ENCODE measurements around the gene CHRDL1.
"Not testable (repeated sequence)": the region's sequence is repeated elsewhere in the genome, so short reads cannot be mapped to it uniquely, and the experiment has no call there.

Gene CHRDL1, protein sequence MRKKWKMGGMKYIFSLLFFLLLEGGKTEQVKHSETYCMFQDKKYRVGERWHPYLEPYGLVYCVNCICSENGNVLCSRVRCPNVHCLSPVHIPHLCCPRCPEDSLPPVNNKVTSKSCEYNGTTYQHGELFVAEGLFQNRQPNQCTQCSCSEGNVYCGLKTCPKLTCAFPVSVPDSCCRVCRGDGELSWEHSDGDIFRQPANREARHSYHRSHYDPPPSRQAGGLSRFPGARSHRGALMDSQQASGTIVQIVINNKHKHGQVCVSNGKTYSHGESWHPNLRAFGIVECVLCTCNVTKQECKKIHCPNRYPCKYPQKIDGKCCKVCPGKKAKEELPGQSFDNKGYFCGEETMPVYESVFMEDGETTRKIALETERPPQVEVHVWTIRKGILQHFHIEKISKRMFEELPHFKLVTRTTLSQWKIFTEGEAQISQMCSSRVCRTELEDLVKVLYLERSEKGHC

DNA sequence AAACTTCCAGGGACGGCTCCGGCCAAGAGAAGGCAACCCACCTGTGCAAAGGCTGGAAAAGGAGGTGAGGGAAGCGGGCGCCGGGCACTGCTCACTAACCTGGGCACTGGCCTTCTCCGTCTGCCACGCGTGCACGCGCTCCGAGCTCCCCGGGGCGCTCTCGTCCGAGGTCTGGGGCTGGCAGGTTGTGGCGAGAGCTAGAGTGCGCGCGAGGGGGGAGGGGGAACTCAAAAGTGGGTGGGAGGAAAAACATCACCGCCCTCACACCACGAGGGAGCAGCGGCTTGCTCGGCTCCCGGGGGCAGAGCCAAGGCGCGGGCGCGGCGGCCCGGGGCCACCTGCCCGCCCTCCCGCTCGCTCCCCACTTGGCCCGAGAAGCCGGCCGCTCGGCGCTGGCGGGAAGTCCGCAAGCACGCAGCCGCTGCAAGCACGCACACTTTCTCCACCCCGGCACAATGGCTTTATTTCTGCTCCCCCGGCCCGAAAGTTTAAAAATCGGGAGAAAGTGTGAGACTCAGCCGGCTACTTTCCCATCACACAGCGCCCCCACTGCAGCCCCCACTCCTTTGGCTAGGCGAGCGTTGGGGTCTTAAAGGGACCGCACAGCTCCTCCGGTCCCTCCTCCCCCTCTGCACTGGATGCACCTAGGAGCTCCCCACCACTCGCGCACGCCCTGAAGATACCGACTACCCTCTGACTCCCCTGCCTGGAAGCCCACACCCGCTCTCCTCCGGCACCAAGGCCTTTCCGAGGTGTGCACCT lies at the start of gene CHRDL1:
TSS of gene CHRDL1 (minus strand) at position 173 of the 762 bp plus-strand sequence. CDS start 3,636 bp downstream, outside the sequence.
- peak; percentile 47 for DNase-seq

DNA sequence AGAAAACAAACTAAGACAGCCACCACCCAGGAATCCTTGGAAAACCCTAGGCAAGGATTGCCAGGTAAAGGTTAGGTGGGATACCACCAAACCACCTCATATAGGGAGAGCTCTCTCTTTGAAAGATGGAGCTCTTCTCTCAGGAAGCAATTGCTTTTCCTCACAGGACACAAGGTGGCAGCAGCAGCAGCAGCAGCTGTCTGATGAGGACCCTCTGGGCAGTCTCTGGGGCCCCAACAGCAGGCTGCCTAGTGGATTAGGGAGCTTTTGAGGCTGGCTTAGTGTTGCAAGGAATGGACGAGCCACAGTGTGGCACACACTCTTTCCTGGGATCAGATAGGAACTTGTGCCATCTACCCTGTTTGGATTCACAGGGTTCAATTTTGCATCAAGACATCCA lies 41.4 kb upstream of the CHRDL1 start:
- DNase-seq = no peak

DNA sequence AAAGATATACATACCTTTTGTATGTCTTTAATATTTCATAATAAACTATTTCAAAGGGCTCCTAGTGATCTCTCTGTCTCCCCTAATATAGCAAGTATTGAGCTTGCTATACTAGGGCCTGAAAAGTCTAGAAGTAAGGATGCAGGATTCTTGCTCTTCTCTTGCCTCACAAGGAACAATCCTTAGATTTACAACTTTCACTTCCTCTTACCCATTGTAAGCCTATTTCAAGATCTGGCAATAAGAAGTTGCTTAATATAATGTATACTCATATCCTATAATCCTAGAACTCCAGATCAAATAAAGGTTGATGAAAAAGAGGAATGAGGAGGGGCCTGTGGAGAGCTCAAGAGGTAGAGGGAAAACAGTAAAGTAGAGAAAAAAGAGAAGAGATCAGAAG lies 40.8 kb upstream of the CHRDL1 start:
- no peak for DNase-seq

DNA sequence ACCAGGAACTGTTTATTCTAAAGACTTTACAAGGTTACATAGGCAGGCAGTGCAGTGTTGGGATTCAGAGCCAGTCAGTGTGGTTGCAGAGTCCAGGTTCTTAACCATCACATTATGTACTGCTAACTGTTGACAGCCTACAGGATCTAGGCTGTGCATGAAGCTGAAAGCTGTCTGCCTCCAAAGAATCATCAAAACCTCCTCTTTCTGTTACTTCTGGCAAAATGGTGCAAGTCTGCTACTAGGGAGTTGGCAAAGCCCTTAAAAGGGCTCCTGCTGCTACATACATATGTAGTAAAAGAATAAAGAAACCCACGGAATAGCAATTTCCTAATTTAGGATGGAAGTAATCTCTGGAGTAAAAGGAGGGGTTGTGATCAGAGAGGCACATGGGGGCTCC lies 40.4 kb upstream of the CHRDL1 start:
- no peak for DNase-seq

DNA sequence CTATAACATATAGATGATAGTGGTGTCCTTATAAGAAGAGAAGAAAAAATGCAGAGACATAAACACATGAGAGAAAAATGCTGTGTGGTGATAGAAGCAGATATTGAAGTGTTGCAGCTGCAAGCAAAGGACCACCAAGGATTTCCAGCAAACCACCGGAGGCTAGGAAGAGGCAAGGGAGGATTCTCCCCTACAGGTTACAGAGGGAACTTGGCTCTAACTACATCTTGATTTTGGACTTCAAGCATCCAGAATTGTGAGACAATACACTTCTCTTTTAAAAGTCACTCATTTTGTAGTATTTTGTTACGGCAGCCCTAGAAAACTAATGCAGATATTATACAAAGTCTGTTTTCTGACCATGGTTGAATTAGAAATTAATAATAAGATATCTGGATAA lies 30.4 kb upstream of the CHRDL1 start:
- no peak for DNase-seq

DNA sequence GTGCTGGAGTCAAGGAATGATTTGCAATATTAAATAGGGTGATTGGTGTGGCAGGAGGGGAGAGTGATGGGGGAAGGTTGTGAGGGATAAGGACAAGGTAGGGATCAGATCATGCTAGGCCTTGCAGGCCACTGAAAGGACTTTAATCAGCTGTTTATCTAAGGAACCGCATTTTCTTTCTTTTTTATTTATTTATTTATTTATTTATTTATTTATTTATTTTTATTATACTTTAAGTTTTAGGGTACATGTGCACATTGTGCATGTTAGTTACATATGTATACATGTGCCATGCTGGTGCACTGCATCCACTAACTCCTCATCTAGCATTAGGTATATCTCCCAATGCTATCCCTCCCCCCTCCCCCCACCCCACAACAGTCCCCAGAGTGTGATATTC lies 20.9 kb upstream of the CHRDL1 start:
- not testable (repeated sequence) for DNase-seq

DNA sequence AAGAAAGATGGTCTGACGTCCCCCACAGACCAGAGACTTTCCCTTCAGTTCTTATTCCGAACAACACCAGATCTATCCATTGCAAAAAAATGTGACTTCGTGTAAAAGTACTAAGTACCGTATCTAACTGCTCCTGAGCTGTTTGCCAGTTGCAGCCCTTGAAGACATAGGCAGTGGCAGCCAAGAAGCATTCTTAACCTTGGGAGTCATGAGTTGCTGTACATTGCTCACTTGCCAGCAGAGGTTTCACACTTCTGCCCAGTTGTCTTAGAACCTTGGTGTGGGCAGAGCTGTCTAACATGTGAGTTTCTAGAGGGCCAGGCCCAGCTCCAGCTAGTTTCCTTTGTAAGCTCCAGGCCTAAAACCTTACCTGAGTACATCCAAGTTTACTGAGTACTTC lies 10.5 kb upstream of the CHRDL1 start:
- no peak for DNase-seq

DNA sequence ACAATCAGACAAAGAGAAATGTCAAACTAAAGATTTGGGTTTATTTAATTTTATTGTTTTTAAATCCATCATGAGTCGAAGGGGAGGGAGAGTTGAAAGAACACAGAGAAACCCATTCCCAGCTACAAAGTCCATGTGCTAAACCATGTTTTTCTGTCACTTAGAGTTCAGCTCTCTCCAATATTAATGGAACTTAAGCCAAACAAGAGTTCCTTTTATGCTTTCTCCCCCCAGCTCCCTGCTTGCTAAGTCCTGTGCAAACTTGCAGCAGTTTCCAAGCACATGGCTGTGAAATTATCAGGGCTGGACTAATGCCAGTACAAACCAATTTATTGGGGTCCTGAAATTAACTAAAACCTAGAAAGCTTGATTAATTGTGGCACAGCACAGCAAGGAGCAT lies 9.7 kb upstream of the CHRDL1 start:
- DNase-seq = no peak

DNA sequence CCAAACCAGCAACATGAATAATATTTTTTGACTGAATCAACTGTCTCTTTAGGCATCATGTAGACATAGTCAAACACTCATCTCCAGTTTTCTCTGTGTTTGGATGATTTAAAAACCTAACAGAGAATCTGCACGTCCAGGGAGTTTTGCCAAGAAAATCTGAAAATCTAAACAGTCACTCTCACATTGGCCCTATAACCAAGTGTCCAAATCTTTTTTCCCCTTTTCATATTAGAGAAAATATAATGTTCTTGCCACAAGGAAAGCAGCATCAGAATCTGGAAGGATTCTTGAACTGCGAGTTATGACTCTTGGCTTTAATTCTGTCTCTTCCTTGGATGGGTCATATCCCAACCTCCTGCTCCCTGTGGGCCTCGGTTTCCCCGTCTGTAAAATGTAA lies 8.8 kb upstream of the CHRDL1 start:
- no peak for DNase-seq

DNA sequence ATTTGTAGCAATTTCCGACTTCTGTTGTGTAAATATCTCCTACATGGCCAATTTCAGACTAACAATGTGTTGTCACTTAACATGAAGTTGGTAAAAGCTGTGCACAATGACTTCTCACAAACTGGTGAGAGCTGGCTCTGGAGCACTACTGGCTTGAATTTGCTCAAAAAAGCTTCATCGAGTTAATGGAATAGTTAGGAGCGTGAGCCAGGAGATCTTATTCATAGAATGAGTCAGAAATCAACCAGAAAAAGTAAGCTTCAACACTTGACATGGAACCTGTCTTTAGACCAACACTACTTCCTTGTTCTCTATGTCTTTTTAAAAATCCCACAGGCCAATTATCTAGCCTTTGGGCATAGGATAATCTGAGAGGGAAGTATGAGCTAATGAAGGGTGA lies 7.9 kb upstream of the CHRDL1 start:
- no peak for DNase-seq

DNA sequence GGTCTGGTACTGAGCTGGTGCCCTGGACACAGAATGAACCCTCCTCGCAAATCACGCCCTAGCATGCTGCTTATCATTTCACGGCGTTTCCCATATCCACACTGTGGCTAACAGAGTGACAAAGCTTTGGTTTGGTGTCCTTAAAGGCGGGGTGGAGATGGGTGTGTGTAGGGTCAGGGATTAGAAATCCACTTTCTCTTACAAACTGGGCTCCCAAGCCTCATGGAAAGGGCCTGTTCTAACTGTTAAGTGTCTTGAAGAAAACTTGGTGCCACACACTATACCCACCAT lies 735 bp upstream of the CHRDL1 start:
- no peak for DNase-seq

DNA sequence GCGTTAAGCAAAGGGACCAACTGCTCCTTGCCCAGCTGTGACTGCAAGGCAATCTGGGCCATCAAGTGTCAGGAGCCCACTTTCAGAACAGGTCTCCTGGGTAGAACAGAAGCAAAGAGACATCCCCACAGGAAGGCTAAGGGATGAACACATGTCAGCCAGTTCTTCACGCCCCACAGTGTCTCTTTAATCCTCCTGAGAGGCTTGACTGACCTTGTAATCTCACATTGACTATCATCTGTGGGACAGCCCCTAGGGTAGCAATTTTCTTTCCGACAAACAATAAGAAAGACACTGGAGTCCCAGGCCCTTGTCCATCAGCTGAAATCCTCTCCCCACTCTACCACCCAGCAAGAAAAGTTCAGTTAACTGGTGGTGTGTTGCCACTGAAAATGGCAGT lies 1.0 kb downstream of the CHRDL1 start:
- DNase-seq = no peak

DNA sequence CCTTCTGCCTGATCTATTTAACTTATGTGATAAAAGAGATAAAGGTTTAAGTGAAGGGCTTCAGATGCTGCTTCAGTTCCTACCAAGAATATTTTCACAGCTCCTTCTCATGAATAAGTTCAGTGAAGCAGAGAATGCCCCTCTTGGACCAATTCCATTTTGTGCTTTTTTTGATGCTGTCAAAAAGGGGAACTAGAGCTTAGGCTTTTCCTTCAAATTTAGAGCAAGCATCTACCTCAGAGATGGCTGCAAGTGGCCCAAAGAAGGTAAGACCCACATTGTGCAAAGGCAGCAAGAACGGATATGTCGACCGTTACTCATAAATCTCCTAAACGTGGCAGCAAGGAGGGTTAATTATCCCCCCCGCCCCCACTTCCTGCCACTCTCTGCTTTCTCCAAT lies 4.5 kb downstream of the CHRDL1 start:
- no peak for DNase-seq

DNA sequence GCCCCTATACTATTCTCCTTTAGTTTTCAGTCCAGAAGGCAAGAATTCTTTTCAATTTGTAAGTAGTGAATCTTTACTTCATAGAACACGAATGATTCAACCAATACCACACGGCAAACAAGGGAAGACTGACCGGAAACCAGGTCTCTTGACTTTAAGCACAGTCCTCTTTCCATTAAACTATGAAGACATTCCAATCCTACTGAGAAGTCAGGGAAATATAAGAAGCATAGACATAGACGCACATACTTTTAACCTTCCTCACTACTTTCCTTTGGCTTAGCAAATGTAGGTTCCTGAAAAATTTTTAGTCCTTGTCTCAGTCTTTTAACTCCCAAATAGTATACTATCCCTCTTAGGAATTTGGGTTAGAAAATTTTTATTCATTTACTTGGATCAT lies 9.1 kb downstream of the CHRDL1 start:
- DNase-seq = no peak

DNA sequence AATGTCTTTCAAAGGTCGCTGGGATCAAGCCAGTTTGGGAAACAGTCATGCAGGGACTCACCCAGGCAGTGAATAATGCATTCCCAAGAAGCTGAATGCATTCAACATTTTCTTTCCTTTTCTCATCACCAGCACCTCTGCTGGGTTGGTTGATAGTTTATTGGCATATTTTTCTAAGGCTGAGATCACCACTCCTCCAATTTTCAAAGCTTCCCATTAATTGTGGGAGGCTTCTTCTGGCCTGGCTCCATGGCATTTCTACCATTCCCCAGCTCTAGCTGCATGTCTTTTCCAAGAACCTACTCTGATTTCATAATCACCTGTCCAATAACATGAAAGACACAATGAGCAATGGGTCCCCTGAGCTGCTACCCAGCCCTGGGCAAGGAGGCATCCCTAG lies 35.8 kb downstream of the CHRDL1 start:
- DNase-seq = no peak

DNA sequence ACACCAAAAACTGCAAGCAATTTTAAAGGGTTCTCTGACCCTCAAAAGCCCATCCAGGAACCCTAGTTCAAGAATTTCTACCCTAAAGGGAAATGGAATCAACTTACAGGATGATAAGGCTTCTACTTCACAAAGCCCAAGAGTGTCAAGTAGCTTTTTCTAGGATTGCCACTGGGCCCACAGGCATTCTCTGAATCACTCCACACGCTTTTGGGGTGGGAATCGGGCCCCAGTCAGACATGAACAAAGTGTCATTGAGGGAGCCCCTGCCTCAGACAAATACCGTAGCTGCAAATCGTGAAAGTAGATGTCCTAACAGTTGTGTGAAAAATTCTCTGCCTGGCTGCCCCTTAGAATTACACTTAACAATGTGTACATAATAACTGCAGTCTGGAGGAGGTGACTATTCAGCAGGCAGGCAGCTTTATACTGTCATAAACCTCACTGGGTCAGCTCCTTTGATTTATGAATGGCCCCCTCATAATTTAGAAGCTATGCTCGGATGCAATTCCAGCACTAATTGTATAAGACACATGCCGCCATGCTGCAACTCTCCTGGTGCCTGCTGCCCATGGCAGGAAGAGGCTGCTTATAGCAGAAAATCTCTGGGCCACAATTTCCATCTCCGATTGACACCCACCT lies 36.7 kb downstream of the CHRDL1 start:
- no peak for DNase-seq

DNA sequence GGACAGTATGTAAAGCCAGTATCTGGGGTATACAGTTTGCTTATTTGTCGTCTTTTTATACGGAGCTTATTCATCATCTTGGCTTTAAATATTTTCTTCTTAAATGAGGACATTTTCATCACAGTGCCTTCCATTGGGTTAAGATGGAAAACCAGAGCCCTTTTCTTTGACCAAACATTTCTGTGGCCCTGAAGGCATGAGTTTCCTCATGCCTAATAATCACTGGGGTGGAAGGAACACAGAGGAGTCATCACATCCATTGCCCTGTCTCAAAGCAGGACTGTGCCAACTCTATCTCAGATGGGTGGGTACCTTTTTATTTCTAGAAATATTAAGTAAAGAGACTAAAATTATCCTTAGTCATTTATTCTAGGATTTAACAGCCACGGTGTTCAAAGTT lies 40.0 kb downstream of the CHRDL1 start:
- DNase-seq = no peak

DNA sequence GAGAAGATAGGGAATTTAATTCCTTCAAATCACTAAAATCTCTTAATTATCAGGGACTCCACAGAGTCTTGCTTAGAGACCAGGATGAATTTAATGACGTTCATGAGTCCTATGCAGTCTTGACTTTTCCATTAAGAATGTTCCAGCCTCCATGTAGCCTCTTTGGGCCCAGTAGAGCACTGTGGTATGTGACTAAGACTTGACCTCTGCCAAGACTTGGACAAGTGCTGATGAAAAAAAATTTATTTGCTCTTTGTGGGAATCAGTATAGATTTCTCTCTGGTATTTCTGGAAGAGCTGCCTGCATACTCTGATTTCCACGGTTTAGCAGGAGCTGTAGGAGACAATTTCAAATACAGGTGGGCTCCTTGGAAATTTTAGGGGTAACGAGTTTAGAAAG lies 40.6 kb downstream of the CHRDL1 start:
- DNase-seq = no peak

DNA sequence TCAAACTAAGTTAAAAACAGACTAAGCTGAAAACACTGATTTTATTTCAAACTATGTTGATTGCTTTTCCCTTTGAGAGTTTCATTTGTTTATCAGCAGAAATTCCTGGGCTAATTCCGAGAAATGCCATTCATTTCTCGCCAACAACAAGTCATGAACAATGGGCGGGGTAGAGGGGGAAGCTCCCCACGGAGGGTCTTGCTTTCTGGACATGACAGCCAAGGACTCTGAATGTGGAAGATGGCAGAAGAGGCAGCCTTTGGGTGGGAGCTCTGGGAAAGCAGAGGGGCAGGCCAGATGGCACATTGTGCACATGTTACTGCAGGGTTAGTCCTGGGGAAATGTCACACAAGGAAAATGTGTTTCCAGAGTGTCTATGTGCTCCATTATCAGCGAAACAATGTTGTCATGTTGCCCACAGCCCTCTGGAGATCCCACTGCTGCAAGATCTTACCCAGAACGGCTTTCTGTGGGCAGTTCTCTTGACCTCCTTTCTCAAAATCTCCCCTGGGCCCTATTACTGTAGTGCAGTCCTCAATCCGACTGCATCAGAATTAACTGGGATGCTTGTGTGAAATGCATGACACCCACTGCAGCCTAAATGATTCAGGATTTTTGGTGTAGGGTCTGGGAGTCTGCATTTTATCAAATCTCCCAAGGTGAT lies 45.0 kb downstream of the CHRDL1 start:
- DNase-seq = no peak

DNA sequence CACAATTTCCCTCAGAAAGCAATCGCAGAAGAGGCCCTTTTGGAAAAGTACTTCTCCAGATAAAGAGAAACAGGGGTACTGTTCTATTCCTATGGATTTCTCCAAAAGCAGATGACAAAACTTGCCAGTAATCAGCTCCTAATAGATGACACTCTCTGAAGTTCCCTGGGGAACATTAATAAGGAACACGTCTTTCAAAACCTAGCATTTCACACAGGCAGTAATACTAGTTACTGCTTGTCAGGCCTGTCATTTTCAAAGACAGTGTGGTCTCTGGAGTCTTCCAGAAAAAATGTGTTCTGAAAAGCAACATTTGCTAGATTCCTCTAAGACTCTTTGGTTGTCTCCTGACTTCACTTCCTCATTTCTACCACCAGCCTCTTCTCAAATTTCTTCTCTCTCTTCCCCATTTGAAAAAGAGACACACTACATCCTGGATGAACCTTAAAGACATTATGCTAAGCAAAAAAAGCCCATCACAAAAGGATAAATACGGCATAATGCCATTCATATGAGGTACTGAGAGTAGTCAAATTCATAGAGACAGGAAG lies 47.3 kb downstream of the CHRDL1 start:
- DNase-seq = no peak

DNA sequence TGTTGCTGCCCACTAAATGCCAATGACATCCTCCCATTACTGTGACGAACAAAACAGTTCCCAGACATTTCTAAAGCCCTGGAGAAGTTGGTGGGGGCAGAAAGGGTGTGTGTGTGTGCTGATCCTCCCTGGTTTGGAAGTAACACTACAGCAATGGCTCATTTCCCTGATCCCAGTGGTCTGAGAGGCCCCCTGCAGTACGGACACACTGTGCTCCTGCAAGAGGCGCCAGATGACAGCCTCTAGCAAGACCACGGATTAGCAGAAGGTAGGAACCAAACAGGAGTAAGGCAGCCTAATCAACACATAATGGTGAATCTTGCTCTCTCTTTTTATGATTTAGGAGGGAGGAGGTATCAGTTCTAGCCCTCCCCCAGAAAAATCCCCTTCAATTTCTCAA lies 49.6 kb downstream of the CHRDL1 start:
- no peak for DNase-seq

DNA sequence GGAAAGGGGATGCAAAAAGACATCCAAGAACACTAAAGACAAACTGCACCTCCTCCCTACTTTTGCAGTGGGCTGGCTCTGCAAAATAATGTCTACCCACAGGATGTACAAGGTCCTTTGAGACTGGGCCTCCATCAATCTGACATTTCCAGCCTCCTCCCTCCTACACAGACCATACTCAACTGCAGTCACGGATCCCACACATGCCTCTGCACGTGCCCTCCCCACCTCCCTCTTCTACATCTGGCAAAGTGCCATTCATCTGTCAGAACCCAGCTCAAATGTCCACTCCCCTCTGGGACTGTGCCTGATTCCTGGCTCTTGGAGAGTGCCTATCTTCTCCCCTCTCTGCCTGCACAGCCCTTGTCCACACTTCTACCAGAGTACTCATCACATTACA lies 50.3 kb downstream of the CHRDL1 start:
- no peak for DNase-seq

DNA sequence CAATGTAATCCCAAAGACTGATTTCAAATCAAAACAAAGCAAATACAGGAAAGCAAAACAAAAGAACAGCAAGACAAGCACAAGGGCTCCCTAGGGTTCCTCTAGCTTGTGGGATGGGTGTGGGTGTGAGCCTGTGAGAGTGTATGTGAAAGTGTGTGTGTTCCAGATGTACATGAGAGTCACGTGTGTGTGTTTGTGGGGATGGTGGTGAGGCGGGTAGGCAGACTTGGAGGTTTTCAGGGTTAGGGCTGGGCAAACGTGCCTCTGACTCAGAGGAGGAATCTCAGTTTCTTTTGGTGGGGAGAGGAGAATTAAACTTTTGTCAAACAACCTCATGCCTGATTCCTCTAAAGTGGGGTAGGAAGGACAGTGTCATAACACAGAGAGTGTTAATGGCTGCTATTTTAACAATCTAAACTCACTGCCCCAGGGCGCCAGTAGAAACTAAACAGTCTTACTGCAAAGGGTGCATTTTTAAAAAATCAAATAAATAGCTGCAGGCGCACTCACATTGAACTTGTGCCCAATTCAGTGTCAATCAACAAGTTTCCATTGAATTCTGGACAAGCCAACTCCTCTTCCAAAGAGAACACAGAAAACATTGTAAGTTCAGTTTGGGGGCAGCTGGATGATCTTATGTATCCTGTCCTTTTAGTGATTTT lies 51.8 kb downstream of the CHRDL1 start:
- no peak for DNase-seq
